MM.1S (cell line): ENCODE data around the gene TARBP1.

Experiments used
- DNase-seq: peaks from one replicate; pipeline ENCODE4 v3.0.0-alpha.2; 2015
- H2AFZ ChIP-seq: fragments of 300-600 bp; sonication (generic); 2 replicates; pipeline ENCODE4 v1.6.0; 2016; ENCODE audit warnings: antibody characterized with exemption, low read length
- H3F3A ChIP-seq: fragments of 300-600 bp; sonication (generic); 2 replicates; pipeline ENCODE4 v1.6.1; 2016; ENCODE audit warnings: mild to moderate bottlenecking, antibody characterized with exemption, low read length, moderate library complexity, mixed read lengths; ENCODE audit not compliant: insufficient read depth
- H3K27ac ChIP-seq: fragments of 300-600 bp; sonication (generic); 2 replicates; pipeline ENCODE4 v1.5.1; 2016; ENCODE audit warnings: mild to moderate bottlenecking, low read length
- H3K27me3 ChIP-seq: fragments of 300-600 bp; sonication (generic); replicated peaks from 2 replicates; pipeline ENCODE4 v1.6.0; 2016; ENCODE audit warnings: low read length; ENCODE audit not compliant: insufficient read depth
- H3K36me3 ChIP-seq: fragments of 300-600 bp; sonication (generic); replicated peaks from 2 replicates; pipeline ENCODE4 v1.6.1; 2016; ENCODE audit warnings: mild to moderate bottlenecking, low read length, mixed read lengths; ENCODE audit not compliant: insufficient read depth
- H3K4me1 ChIP-seq: fragments of 300-600 bp; sonication (generic); 2 replicates; pipeline ENCODE4 v1.6.1; 2016; ENCODE audit warnings: low read length, mixed read lengths
- H3K4me2 ChIP-seq: fragments of 300-600 bp; sonication (generic); 2 replicates; pipeline ENCODE4 v1.6.0; 2016; ENCODE audit warnings: low read depth, low read length
- H3K4me3 ChIP-seq: fragments of 300-600 bp; sonication (generic); 2 replicates; pipeline ENCODE4 v1.5.1; 2016; ENCODE audit warnings: low read length, mixed read lengths
- H3K79me2 ChIP-seq: fragments of 300-600 bp; sonication (generic); 2 replicates; pipeline ENCODE4 v1.6.1; 2016; ENCODE audit warnings: mixed run types, low read length, mixed read lengths
- H3K9ac ChIP-seq: fragments of 300-600 bp; sonication (generic); 2 replicates; pipeline ENCODE4 v1.6.1; 2016; ENCODE audit warnings: low read length, mixed read lengths
- H3K9me2 ChIP-seq: fragments of 300-600 bp; sonication (generic); replicated peaks from 2 replicates; pipeline ENCODE4 v1.6.1; 2016; ENCODE audit warnings: mild to moderate bottlenecking, low read length, mixed read lengths; ENCODE audit not compliant: insufficient read depth
- H3K9me3 ChIP-seq: fragments of 300-600 bp; sonication (generic); replicated peaks from 2 replicates; pipeline ENCODE4 v1.6.1; 2016; ENCODE audit warnings: mild to moderate bottlenecking, low read length, mixed read lengths; ENCODE audit not compliant: insufficient read depth
- H4K20me1 ChIP-seq: fragments of 300-600 bp; sonication (generic); 2 replicates; pipeline ENCODE4 v1.6.1; 2016; ENCODE audit warnings: mild to moderate bottlenecking, low read length, moderate library complexity, mixed read lengths; ENCODE audit not compliant: insufficient read depth
- EZH2 ChIP-seq: fragments of 300-600 bp; sonication (generic); optimal IDR thresholded peaks from 2 replicates; pipeline ENCODE3; 2017; ENCODE audit warnings: low read depth, mild to moderate bottlenecking, antibody characterized with exemption, low read length, mixed read lengths
- EZH2phosphoT487 ChIP-seq: fragments of 300-600 bp; sonication (generic); IDR thresholded peaks from 2 replicates; pipeline ENCODE4 v1.6.1; 2018; ENCODE audit warnings: antibody characterized with exemption, low read length
- TF ChIP-seq, protein P1 (sequence below): fragments of 300-600 bp; sonication (generic); IDR thresholded peaks from 2 replicates; pipeline ENCODE4 v1.5.1; 2016; ENCODE audit warnings: antibody characterized with exemption, low read length, mixed read lengths

TARBP1 gene

DNA sequence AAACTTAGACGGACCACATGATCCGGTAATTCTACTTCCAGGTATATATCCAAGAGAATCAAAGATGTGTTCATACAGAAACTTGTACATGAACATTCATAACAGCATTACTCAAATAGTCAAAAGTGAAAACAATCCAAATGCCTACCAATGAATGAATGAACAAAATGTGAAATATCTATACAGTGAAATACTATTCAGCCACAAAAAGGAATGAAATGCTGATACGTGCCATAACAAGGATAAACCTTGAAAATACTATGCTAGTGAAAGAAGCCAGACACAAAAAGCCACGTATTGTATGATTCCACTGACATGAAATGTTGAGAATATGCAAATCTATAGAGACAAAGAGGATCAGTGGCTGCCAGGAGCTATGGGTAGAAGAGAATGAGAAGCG lies 18.3 kb downstream of the TARBP1 start:
- no peak overlapping the region for H3K4me3 ChIP-seq
- H2AFZ ChIP-seq: no peak overlapping the region
- no peaks in the 10 kb centered on the region for H4K20me1 ChIP-seq
- H3K36me3 ChIP-seq: no peaks in the 10 kb centered on the region; the same call in 1 of the 2 replicates
- no peak overlapping the region for H3K9ac ChIP-seq
- H3K27me3 ChIP-seq: no peaks in the 10 kb centered on the region
- H3K4me1 ChIP-seq: no peaks in the 10 kb centered on the region
- H3K79me2 ChIP-seq: no peaks in the 10 kb centered on the region
- TF ChIP-seq EZH2 (no peak), EZH2phosphoT487 (no peak)
- TF ChIP-seq, protein P1, sequence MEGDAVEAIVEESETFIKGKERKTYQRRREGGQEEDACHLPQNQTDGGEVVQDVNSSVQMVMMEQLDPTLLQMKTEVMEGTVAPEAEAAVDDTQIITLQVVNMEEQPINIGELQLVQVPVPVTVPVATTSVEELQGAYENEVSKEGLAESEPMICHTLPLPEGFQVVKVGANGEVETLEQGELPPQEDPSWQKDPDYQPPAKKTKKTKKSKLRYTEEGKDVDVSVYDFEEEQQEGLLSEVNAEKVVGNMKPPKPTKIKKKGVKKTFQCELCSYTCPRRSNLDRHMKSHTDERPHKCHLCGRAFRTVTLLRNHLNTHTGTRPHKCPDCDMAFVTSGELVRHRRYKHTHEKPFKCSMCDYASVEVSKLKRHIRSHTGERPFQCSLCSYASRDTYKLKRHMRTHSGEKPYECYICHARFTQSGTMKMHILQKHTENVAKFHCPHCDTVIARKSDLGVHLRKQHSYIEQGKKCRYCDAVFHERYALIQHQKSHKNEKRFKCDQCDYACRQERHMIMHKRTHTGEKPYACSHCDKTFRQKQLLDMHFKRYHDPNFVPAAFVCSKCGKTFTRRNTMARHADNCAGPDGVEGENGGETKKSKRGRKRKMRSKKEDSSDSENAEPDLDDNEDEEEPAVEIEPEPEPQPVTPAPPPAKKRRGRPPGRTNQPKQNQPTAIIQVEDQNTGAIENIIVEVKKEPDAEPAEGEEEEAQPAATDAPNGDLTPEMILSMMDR: no peak
- no peaks in the 10 kb centered on the region for H3K9me3 ChIP-seq
- H3K4me2 ChIP-seq: no peak overlapping the region
- no peak overlapping the region for H3K27ac ChIP-seq
- H3F3A ChIP-seq: no peaks in the 10 kb centered on the region
- no peak for DNase-seq
- no peaks in the 10 kb centered on the region for H3K9me2 ChIP-seq

- Histone ChIP-seq H3K79me2 (no peaks in the 10 kb centered on the region), H2AFZ (no peak overlapping the region), H3K27ac (no peak overlapping the region), H4K20me1 (no peaks in the 10 kb centered on the region), H3K27me3 (no peaks in the 10 kb centered on the region), H3F3A (no peaks in the 10 kb centered on the region), H3K36me3 (no peaks in the 10 kb centered on the region), H3K9me2 (no peaks in the 10 kb centered on the region), H3K9me3 (no peaks in the 10 kb centered on the region), H3K9ac (no peak overlapping the region), H3K4me1 (no peaks in the 10 kb centered on the region), H3K4me3 (no peak overlapping the region), H3K4me2 (no peak overlapping the region)
- TF ChIP-seq EZH2: no peak
- TF ChIP-seq EZH2phosphoT487: no peak
- TF ChIP-seq, protein P1: no peak
- DNase-seq: no peak
These were observed 20.5 kb downstream of the TARBP1 start for GRCh38 chr1:234458352-234459017.

GRCh38 chr1:234454926-234455325 lies 24.1 kb downstream of the TARBP1 start:
- H3K27ac ChIP-seq: no peak overlapping the region
- H3K79me2 ChIP-seq: no peaks in the 10 kb centered on the region

More at GRCh38 chr1:234454926-234455325, 24.1 kb downstream of the TARBP1 start:
- no peaks in the 10 kb centered on the region for H3K27me3 ChIP-seq
- TF ChIP-seq EZH2 (no peak), EZH2phosphoT487 (no peak)
- TF ChIP-seq, protein P1: no peak
- H3K9me2 ChIP-seq: no peaks in the 10 kb centered on the region
- no peaks in the 10 kb centered on the region for H4K20me1 ChIP-seq
- H3K4me1 ChIP-seq: no peaks in the 10 kb centered on the region
- no peaks in the 10 kb centered on the region for H3K9me3 ChIP-seq
- H3F3A ChIP-seq: no peaks in the 10 kb centered on the region
- no peak overlapping the region for H3K4me3 ChIP-seq
- H3K9ac ChIP-seq: no peak overlapping the region
- H3K4me2 ChIP-seq: no peak overlapping the region
- H3K36me3 ChIP-seq: no peaks in the 10 kb centered on the region
- no peak overlapping the region for H2AFZ ChIP-seq
- no peak for DNase-seq
